NCI-H1436 (cell line): ENCODE data around the gene NTN1.

ENCODE experiments used
- DNase-seq: peaks from one replicate; lab custom pipeline; 2025; lab: John Stamatoyannopoulos, UW

Gene NTN1

GRCh38 chr17:9037736-9038135, 16.4 kb downstream of the NTN1 start:
- DNase-seq: no peak

DNA sequence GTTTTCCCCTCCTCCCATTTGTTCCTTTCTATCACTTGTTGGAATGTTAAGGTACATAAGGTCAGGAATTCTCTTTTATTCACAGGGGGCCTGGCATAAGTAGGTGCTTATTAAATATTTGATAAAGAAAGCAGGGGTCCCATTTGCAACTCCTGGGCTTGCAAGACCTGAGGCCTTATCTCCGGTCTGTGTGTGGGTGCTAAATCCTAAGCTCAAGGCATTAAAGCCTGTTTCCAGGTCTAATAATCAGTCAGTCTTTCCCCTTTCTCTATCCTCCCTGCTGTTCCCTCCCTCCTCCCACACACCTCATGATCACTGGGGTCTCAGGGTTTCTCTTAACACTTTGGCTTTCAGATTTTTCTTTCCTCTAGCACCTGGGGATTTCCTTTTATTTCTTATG, 17.1 kb downstream of the NTN1 start:
- DNase-seq: no peak

GRCh38 chr17:9044772-9045463, 23.6 kb downstream of the NTN1 start:
- DNase-seq: no peak

DNA sequence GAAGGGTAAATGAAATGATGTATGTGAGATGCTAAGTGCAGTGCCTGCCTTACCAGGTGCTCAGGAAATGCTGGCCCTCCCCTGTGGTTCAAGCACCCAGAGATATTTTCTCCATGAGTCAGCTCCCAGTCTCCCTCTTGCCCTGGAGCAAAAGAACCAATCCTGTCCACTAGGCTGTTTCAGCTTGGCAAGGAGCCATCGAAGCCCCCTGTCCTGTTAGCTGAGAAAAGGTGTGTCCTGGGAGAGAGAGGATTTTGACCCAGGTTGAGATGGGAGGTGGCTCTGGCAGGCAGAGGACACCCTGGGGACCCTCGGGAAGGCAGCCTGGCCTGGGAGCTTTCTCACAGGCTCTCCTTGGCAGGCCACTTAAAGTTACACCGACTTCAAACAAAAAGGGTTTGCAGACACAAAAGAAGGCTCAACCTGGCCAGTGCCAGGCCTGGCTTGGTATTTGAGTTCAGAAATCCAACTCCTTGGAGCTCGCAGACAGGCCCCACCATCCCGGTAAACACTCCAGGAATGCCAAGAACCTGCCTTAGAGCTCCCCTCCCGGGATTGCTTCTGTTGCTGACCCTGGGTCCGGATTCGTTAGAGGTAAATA, 29.6 kb downstream of the NTN1 start:
- DNase-seq: no peak

DNA sequence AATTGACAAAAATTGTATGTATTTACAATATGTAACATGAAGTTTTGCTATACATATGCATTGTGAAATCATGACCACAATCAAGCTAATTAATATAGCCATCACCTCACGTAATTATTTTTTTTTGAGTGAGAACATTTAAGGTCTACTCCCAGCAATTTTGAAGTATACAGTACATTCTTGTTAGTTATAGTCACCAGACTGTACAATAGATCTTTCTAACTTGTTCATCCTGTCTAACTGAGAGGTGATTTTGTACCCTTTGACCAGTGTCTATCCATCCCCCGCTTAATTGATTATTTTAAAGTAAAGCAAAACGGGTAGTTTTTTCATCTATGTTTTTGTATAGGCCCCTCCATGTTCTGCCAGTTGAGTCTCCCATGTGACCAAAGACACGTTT, 30.3 kb downstream of the NTN1 start:
- DNase-seq: no peak

GRCh38 chr17:9052921-9053320, 31.6 kb downstream of the NTN1 start:
- no peak for DNase-seq

DNA sequence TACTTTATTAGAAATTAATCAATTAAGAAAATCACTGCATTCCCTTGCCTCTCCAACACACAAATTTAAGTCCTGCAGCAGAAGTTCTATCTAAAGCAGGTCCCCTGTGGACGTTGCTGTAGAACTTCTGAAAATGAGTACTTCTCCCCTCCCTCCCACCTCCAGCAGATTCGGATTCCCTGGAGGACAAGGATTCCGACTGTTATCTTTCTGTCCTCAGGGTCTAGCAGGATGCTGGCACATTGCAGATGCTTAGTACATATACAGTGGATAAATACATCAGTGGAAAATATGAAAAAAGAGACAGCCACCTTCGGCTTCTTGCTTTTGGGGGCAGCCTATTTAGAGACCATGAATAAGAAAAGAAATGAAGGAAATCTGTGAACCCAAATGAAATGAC, 32.1 kb downstream of the NTN1 start:
- no peak for DNase-seq

- DNase-seq: no peak
These were observed 33.0 kb downstream of the NTN1 start for GRCh38 chr17:9054126-9054975.

DNA sequence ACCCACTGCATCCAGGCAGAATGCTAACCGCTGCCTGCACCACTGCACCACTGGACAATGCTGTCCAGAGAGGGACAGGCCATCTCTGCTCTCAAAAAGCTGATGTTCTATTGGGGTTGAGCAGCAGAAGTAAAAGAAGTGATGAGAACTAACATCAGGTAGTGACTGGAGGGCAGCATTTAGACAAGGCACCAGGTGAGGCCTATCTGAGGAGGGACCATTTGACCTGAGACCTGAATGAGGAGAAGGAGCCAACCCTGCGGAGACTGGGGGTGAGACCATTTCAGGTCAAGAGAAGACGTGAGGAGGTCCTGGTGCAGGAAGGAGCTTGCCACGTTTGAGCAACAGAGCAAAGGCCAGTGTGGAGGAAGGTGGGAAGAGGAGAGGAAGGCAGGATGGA, 34.0 kb downstream of the NTN1 start:
- no peak for DNase-seq

- no peak for DNase-seq
These were observed 35.3 kb downstream of the NTN1 start for GRCh38 chr17:9056566-9056965.

GRCh38 chr17:9057310-9057709, 36.0 kb downstream of the NTN1 start:
- no peak for DNase-seq

DNA sequence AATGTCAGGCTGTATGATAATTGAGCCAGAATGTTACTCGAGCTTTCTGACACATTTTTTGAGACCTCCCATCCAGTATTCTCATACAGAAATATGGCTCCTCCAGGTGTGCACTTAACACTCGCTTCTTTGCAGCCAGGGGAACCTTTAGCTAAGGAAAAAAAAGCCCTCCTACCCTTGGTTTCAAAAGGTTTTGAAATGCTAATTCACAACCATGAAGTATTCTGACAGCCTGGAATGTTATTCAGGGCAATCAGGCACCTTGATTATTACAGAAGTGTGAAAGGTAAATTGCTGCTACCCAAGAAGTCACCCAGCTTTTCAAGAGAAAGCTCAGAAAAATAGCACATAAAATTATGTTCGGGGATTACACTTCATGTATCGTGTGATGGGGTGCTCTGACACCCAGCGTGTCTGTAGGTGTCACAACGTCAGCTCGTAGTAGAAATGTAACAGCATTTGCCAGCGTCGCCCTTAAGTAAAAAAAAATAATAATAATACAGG, 41.1 kb downstream of the NTN1 start:
- no peak for DNase-seq

- no peak for DNase-seq
These were observed 43.1 kb downstream of the NTN1 start for GRCh38 chr17:9064311-9064834.

DNA sequence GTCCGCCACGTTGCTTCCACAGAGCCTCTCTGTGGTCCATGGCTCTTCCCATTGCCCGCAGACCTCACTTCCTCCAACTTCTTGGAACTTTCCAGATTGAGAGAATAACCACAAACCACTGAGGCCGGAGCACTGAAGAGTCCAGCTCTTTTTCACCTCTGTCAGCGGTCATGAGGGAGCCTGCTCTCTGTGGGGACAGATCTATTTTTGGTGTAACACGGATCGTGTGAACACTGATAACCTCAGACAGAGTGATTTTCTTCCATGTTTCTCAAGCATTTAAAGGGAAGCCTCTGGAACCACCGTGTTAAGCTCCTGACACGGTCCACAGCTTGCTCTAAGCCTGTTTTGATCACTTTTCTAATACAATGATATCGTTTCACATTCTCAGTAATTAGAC, 49.7 kb downstream of the NTN1 start:
- DNase-seq: no peak

GRCh38 chr17:9071811-9072498, 50.6 kb downstream of the NTN1 start:
- no peak for DNase-seq

DNA sequence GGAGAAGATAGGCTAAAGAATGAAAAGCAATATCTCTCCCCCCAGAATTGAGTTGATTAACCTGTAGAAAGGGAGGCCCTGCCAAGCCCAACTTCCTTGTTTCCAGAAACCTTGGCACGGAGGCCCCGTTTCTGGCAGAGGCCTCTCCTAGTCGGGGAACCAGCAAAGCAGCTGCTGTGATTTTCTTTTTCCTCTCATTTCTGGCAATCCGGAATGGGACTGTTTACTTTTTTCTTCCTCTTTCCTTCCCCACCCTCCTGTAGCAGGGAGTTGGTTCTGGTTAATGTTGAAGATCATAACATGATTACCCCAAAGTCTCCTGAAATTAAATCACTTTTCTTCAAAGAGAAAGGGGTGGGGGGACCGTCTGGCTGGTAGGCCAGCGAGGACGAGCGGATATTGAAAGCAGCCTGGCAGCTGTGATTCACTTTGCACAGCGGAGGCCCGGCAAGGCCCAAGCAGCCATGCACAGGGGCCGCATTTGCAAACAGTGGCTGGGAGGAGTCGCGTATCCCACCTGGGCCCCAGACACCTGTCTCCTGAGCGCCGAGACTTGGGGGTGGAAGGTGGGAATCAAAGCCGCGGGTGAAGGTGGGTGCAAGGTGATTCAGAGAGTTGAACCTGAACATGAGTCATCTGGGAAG, 51.5 kb downstream of the NTN1 start:
- DNase-seq: no peak

GRCh38 chr17:9074131-9074530, 52.8 kb downstream of the NTN1 start:
- no peak for DNase-seq

- DNase-seq: no peak
These were observed 58.3 kb downstream of the NTN1 start for GRCh38 chr17:9079461-9080103.

GRCh38 chr17:9080296-9080914, 59.1 kb downstream of the NTN1 start:
- no peak for DNase-seq

DNA sequence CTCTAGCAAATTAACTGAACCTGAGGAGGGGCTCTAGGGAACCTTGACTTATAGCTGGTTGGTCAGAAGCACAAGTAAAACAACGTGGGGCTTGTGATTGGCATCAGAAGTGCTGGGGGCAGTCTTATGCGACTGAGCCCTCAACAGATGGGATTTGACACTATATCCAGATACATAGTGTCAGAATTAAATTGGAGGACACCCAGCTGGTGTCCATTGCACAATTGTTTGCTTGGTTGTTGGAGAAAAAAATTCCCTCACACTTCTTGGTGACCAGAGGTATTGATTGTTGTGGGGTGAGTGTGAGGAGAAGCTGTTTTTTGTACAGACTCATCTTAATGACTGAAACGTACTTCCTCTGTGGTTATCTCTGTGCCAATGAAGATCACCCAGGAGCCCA, 59.7 kb downstream of the NTN1 start:
- DNase-seq: no peak

DNA sequence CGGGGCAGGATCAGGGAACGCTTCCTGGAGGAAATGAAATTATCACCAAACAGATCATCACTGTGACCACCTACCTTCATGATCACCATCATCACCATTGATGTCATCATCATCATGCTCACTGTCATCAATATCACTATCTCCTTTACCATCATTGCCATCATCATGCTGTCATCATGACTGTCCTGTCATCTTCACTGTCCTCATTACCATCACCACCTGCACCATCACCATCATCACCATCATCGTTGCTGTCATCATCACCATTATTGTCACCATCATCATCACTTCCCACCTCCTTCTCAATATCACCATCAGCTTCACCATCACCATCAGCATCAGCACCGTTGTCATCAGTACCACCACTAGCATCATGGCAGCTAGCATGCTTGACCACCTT, 65.3 kb downstream of the NTN1 start:
- DNase-seq: no peak
